GM10847 (cell line): ENCODE results near the gene PERM1.

Experiments
- POLR2A ChIP-seq: IDR thresholded peaks from 2 replicates; pipeline ENCODE4 v1.6.1; 2011; ENCODE audit not compliant: insufficient read length; ENCODE audit errors: extremely low read depth

Gene PERM1

GRCh38 chr1:950881-951280 is 31.0 kb downstream of the PERM1 start:
- no peak for TF ChIP-seq POLR2A

DNA sequence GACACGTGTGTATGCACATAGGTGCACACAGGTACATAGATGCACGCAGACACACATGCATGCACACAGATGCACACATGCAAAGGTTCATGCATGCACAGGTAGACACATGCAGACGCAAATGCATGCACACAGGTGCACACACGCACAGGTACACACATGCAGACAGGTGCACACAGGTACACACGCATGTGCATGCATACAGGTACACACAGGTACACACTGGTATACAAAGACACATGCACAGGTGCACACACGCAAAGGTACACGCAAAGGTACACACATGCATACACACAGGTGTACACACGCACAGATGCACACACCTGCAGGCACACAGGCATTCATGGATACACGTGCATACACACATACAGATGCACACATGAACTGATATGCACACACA is 31.6 kb downstream of the PERM1 start:
- TF ChIP-seq POLR2A = no peak

DNA sequence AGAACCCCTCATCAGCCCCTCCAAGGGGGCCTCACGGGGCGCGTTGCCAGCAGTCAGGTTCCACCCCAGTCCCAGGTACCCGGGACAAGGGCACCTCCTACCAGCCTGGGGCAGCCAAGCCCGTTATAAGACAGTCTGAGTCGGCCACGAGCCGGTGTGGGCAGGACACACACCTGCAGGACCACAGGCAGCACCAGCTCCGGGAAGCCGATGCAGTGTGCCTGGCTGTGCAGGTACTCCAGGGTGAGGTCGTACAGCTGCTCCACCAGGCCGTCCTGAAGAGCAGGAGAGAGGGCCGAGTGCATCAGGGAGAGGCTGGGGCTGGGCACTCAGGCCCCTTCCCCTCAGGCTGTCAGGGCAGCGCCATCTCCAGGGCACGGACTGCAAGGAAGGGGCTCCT is 33.9 kb downstream of the PERM1 start:
- TF ChIP-seq POLR2A = no peak

DNA sequence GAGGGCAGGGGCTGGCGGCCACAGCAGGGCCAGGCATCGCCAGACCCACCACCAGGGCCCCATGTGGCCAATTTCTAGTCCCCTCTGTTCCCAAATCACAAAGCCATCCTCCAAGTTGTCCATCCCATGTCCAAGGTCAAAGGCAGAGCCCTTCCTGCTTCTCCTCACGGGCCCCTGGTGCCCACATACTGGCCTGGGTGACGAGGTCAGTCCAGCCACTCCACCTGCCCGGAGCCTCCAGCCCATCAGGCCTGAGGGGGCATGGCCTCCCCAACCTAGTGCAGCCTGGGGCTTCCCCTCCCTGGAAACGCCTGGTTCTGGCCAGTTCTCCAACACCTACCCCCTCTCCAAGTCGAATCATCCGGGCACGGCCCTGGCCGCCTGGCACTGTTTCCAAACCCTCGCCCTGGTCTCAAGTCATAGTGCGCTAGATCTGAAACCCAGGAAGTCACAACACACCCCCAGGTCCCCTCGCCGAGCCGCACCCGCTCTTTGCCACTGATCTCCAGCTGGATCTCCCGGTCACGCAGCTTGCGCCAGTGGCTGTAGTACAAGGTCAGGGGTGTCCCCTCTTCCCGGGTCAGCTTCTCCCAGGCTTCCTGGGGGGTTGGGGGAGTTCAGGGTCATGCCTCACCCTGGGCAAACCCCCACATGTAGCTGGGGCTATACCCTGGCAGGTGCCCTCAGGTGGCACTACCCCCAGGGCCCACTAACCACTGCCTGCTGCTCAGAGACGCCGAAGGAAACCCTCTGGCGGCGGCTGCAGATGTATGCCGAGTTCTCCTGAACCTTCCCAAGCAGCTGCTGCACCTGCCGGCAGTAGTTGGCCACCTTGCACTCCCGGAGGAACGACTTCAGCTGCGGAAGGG is 36.0 kb downstream of the PERM1 start:
- TF ChIP-seq POLR2A = no peak

DNA sequence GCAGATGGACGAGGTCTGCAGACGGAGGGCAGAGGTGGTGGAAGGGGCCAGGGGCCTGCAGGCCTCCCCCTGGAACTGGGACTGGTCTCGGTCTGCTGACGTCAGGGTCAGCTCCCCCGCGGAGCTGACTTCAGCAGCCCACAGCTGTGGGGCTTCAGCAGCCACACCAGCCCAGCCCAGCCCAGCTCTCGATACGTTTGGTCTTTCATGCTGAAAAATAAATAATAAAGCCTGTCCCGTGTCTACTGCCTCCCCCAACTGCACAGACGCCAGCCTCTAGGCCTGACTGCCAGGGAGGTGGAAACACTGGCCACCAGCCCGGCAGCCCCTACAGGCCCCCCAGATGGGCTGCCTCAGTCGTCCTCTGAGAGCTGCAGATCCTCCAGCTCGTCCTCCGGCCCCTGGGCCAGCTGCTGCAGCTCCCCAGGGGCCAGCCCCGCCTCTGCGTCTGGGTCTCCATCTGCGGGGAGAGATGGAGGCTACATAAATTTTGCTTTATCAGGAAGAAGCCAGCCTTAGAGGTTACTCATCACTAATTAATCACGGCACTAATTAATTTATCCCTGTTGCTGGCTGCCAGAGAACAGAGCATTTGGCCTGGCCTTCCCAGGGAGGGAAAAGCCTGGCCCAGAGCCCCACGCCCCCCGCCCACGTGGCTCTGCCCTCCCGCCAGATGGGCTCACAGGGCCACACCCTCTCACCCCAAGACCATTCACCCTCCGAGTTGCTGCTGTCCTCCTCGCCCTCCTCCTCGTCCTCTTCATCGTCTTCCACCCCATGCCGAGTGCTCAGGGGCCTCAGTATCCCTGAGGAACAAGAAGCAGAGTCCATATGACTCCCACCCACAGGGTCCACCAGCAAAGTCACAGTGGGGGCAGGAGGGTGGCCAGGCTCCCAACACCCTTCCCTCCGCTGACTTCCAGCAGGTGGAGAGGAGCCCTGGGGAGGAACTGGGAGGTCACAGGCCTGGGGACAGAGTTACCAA is 37.3 kb downstream of the PERM1 start:
- no peak for TF ChIP-seq POLR2A

- TF ChIP-seq POLR2A = no peak
Observed at GRCh38 chr1:943545-944340, 38.1 kb downstream of the PERM1 start.

DNA sequence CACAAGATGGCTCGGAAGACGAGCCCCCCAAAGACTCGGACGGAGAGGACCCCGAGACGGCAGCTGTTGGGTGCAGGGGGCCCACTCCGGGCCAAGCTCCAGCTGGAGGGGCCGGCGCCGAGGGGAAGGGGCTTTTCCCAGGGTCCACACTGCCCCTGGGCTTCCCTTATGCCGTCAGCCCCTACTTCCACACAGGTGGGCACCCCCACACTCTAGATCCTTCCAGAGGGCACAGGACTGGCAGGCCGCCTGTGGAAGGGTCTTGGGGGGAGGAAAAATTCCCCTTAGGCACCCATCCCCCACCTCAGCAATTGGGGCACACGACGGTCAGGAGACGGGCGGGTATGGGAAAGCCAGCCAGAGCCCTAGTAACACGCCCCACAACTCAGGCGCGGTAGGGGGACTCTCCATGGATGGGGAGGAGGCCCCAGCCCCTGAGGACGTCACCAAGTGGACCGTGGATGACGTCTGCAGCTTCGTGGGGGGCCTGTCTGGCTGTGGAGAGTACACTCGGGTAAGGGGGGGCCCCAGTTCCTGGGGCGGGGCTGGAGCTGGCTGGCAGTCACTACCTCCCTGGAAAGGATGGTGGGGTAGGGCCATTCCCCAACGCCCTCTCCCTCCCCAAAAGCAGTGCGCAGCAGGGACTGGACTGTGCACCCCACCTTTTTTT is 38.9 kb downstream of the PERM1 start:
- no peak for TF ChIP-seq POLR2A

- TF ChIP-seq POLR2A = no peak
Observed at GRCh38 chr1:942411-942821, 39.5 kb downstream of the PERM1 start.

- TF ChIP-seq POLR2A = no peak
Observed at GRCh38 chr1:941588-942383, 40.1 kb downstream of the PERM1 start.

- no peak for TF ChIP-seq POLR2A
Observed at GRCh38 chr1:941015-941587, 40.8 kb downstream of the PERM1 start.

DNA sequence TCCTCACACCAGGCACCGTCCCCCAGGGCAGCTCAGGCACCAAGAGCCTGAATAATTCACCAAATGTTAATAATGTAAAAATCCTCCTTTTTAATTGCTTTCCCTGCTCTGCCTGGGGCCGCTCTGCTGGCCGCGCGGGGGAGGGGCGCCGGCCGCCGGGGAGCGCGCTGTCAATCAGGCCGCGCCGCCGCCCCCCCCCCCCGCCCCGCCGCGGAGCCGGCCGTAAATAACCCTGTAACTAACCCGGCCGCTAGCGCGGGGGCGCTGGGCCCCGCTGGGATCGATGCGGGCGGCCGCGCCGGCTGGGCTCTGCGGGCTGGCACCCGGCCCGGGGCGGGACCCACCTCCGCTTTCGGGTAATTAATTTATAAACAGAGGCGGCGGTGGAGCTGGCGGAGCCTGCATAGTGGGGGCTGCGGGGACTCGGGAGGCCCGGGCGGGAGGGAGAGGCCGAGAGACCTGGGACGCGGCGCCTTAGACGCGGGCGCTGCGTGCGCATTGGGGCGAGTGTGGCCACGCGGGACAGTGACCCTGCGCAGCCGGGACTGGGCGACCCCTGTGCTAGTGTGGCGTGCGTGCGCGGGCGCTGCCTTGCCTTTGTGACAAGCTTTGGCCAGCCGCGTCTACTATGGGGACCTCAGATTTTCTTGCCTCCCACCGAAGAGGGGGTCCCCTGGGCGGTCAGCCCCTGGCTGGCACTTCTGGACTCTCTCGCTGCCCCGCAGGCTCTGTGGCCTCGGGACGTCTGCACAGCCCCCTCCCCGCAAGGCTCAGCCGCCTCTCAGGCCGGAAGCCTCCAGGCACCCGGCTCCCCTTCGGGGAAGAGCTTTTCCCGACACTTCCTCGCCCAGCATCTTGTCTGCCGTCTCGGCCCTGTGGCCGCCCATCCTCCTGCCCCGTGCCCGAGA is 41.5 kb downstream of the PERM1 start:
- no peak for TF ChIP-seq POLR2A

DNA sequence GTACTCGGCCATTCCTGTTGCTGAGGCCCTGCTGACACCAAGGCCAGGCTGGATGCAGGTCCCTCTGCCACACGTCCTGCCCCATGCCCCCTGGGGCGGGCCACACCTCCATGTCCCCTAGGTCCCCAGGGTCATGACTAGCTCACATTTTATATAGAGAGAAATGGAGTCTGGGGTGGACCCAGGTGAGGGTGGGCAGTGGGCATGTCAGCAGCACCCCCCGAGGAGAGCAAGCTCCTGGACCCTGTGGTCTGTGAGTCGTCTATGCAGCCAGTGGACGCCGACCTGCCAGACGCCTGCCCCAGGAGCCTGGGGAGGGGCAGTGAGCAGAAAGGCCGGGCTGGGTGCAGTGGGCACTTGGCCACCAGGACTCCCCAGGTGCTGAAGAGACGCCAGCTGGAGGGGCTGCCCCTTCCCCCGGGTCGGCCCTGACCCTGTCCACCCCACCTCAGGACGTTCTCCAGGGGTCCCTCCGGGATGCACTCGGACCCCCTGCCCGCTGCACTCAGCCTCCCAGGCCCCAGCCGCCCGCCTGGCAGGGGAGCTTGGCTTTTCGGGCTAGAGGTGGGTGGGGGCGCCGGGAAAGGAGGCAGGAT is 42.3 kb downstream of the PERM1 start:
- TF ChIP-seq POLR2A = no peak
